Gastrocnemius medialis (tissue), 4 donors: Measurements from ENCODE around the gene NTRK3.

Experiments
- CTCF ChIP-seq, 5 experiments: fragments of 450-650 bp in 3 of 5; fragments of 200-600 bp in 2 of 5; sonication (generic) in 2 of 5; IDR thresholded peaks in 4 of 5; conservative IDR thresholded peaks in 1 of 5; 1 replicate in 4 of 5; 2 replicates in 1 of 5; pipeline ENCODE4 v1.5.1; 2016 to 2019; ENCODE audit warnings: antibody characterized with exemption in 5 of 5, mild to moderate bottlenecking in 3 of 5, moderate library complexity in 3 of 5
- POLR2A ChIP-seq, 2 donors: fragments of 450-650 bp; IDR thresholded peaks; one replicate each; pipeline ENCODE4 v1.6.1; 2017; ENCODE audit warnings: antibody characterized with exemption in 2 of 2, mild to moderate bottlenecking in 2 of 2, moderate library complexity in 2 of 2

- TF ChIP-seq CTCF (IDR thresholded peaks at IDR 0.05 in 4 of 5, conservative IDR thresholded peaks at IDR 0.05 in 1 of 5) (no peak), POLR2A (IDR thresholded peaks at IDR 0.05) (no peak)
Observed at GRCh38 chr15:87929841-87930240, 326.7 kb downstream of the NTRK3 start.
